GM12892 (cell line): ENCODE data around the gene DNAL1.

Experiments
- POLR2A ChIP-seq: IDR thresholded peaks from 2 replicates; pipeline ENCODE4 v1.6.1; 2011; ENCODE audit warnings: low read depth, low read length, control low read depth
- TAF1 ChIP-seq: IDR thresholded peaks from 2 replicates; pipeline ENCODE4 v1.6.1; 2011; ENCODE audit warnings: low read depth, mild to moderate bottlenecking, control low read depth, low read length, borderline replicate concordance

DNA sequence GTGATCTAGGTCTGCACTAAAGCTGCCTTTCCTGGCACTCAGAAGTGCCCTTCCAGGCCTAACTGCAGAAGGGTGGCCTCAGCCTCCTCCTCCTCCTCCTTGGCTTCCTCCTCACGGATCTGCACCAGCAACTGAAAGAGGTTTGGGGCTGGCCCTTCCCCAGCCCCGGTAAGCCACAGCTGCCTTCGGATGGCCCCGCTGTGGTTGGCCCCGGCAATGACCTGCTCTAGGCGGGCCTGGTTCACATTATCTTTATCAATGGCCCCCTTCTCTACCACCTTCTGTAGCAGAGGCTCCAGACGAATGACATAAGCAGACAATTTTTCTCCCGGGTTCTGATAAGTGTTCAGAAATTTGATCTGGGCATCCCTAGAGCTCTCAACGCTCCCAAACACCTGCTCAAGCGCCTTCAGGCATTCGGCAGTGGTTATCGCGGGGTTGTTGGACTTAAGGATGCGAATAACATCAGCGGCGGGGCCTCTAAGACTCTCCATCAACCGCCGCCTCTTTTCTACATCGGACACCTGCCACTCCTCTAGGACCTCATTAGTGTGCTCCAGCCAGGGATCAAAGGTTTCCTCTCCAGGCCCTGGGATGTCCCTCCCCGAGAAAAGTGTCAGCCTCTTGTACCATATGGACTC lies 67.9 kb downstream of the DNAL1 start:
- TF ChIP-seq TAF1 = no peak
- peak; percentile 22; the same call in 1 of the 2 replicates for TF ChIP-seq POLR2A
